Measurements from ENCODE around the gene VWA5B1. TPM values are rescaled to one million over a fixed set of nuclear protein-coding genes. Genes with fewer than 3 reads are reported as not detected.

The VWA5B1 gene
- total and polyA plus RNA-seq, 9 donors: 0.04 to 0.65 (median 0.26) TPM

DNA sequence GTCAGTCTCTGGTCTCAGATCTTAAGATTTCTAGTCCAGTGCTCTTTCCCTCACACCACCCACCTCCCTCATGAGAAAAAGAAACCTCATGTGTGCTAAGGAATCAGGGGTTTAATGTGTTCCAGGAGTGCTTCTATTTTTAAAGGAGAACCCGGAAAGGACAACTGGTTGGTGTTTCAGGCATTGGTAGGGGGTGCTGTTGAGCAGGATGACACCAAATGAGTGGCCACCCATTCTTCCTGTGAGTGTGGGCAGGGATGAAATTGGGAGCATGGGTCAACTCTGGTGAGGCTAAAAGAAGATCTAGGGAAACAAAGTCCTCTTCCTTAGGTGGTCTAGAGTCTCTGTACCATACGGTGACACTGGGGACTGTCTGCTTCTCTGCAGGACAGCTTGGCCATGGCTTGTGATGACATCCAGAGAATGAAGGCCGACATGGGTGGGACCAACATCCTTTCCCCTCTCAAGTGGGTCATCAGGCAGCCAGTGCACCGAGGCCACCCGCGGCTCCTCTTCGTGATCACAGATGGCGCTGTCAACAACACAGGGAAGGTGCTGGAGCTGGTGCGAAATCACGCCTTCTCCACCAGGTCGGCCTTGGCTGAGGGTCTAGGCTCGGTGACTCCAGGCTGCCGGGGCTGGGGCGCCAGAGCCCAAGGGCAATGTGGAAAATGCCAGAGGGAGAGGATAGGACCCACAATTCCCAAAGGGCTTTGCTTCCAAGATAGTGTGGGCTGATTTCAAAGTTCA lies 39.3 kb downstream of the VWA5B1 start:
- Histone ChIP-seq H3K4me1 (ENCODE audit: control insufficient read depth, insufficient read depth, low read length) (peaks cover 18% of the 10 kb centered on the region), H3K27me3 (ENCODE audit: control insufficient read depth, insufficient read depth, low read length) (peaks cover 2% of the 10 kb centered on the region), H3K9me3 (replicated peaks; ENCODE audit: control insufficient read depth, low read depth, low read length) (no peaks in the 10 kb centered on the region), H3K36me3 (ENCODE audit: control insufficient read depth, insufficient read depth, low read length) (no peaks in the 10 kb centered on the region), H3K27ac (ENCODE audit: low read length) (no peak overlapping the region), H3K4me3 (ENCODE audit: low read length) (no peak overlapping the region)
- DNase-seq: no peak
- WGBS (ENCODE audit: insufficient coverage): 85% methylated on average over 14 of the region's 14 CpGs

GRCh38 chr1:20334103-20334502 lies 43.4 kb downstream of the VWA5B1 start:
- H3K4me1 ChIP-seq (ENCODE audit: control insufficient read depth, insufficient read depth, low read length): no peaks in the 10 kb centered on the region
- no peak for DNase-seq
- no peak overlapping the region for H3K27ac ChIP-seq (ENCODE audit: low read length)
- no CpG with 5 or more reads among the region's 5 CpGs for WGBS (ENCODE audit: insufficient coverage)
- no peaks in the 10 kb centered on the region for H3K9me3 ChIP-seq (replicated peaks; ENCODE audit: control insufficient read depth, low read depth, low read length)
- H3K4me3 ChIP-seq (ENCODE audit: low read length): no peak overlapping the region
- H3K36me3 ChIP-seq (ENCODE audit: control insufficient read depth, insufficient read depth, low read length): no peaks in the 10 kb centered on the region
- H3K27me3 ChIP-seq (ENCODE audit: control insufficient read depth, insufficient read depth, low read length): peaks cover 2% of the 10 kb centered on the region

- Histone ChIP-seq H3K36me3 (ENCODE audit: control insufficient read depth, insufficient read depth, low read length) (no peaks in the 10 kb centered on the region), H3K27me3 (ENCODE audit: control insufficient read depth, insufficient read depth, low read length) (peaks cover 2% of the 10 kb centered on the region), H3K4me3 (ENCODE audit: low read length) (no peak overlapping the region), H3K4me1 (ENCODE audit: control insufficient read depth, insufficient read depth, low read length) (no peaks in the 10 kb centered on the region), H3K27ac (ENCODE audit: low read length) (no peak overlapping the region), H3K9me3 (replicated peaks; ENCODE audit: control insufficient read depth, low read depth, low read length) (no peaks in the 10 kb centered on the region)
- no peak for DNase-seq
- 85% methylated on average over 10 of the region's 13 CpGs for WGBS (ENCODE audit: insufficient coverage)
Measured at GRCh38 chr1:20336105-20336605, 45.5 kb downstream of the VWA5B1 start.

DNA sequence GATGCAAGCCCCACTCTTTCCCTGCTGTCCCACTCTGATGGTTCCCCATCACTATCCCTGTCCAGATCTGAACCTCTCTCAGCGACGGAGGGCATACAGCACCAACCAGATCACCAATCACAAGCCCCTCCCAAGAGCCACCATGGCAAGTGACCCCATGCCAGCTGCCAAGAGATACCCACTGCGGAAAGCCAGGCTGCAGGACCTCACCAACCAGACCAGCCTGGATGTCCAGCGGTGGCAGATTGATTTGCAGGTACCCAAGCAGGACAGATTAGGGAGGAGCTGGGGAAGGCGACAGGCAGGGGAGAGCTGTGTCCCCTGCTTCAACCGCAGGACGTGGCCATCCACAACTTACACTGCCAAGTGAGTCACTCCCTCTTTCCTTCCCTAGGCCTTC lies 46.9 kb downstream of the VWA5B1 start:
- H3K4me3 ChIP-seq (ENCODE audit: low read length): no peak overlapping the region
- WGBS (ENCODE audit: insufficient coverage): 82% methylated on average over 6 of the region's 7 CpGs
- H3K9me3 ChIP-seq (replicated peaks; ENCODE audit: control insufficient read depth, low read depth, low read length): no peaks in the 10 kb centered on the region
- no peak for DNase-seq
- H3K27me3 ChIP-seq (ENCODE audit: control insufficient read depth, insufficient read depth, low read length): peaks cover 5% of the 10 kb centered on the region
- H3K27ac ChIP-seq (ENCODE audit: low read length): no peak overlapping the region
- peaks cover 4% of the 10 kb centered on the region for H3K4me1 ChIP-seq (ENCODE audit: control insufficient read depth, insufficient read depth, low read length)
- no peaks in the 10 kb centered on the region for H3K36me3 ChIP-seq (ENCODE audit: control insufficient read depth, insufficient read depth, low read length)

GRCh38 chr1:20339811-20340457 lies 49.3 kb downstream of the VWA5B1 start:
- WGBS (ENCODE audit: insufficient coverage): 65% methylated on average over 5 of the region's 9 CpGs
- Histone ChIP-seq H3K4me1 (ENCODE audit: control insufficient read depth, insufficient read depth, low read length) (peaks cover 13% of the 10 kb centered on the region), H3K27ac (ENCODE audit: low read length) (no peak overlapping the region), H3K9me3 (replicated peaks; ENCODE audit: control insufficient read depth, low read depth, low read length) (no peaks in the 10 kb centered on the region), H3K36me3 (ENCODE audit: control insufficient read depth, insufficient read depth, low read length) (no peaks in the 10 kb centered on the region), H3K4me3 (ENCODE audit: low read length) (no peak overlapping the region), H3K27me3 (ENCODE audit: control insufficient read depth, insufficient read depth, low read length) (peaks cover 20% of the 10 kb centered on the region)
- DNase-seq: no peak

DNA sequence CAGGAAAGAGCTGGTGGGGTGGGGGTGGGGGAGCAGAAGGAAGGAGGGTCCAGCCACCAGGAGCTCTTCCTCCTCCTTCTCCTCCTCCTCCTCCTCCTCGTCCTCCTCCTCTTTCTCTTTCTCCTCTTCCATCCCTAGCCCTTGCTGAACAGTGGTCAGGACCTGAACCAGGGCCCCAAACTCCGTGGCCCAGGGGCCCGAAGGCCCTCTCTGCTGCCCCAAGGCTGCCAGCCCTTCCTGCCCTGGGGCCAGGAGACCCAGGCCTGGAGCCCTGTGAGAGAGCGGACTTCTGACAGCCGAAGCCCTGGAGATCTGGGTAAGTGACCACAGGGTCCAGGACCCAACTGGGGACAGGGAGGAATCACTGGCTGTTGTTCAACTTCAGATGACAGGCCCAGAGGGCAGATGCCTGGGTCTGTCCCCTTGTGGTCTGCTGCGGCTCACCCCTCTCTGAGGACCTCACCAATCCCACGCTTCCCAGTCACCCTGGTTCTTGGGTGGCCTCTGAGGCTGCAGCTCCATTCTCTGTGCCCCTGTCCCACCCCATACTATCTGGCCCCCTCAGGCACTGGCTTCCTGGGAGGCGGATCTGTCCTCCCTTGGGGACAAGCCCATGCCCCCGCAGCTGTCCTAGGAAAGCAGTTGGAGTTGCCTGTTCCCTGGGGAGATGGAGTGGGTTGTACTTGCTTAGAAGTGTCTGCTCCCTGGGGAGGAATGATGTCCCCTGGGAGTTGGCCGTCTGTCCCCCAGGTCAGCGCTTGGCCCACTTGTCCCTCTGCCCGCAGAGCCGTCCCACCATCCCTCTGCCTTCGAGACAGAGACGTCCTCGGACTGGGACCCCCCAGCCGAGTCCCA lies 51.8 kb downstream of the VWA5B1 start:
- Histone ChIP-seq H3K27me3 (ENCODE audit: control insufficient read depth, insufficient read depth, low read length) (peaks cover 20% of the 10 kb centered on the region), H3K36me3 (ENCODE audit: control insufficient read depth, insufficient read depth, low read length) (no peaks in the 10 kb centered on the region), H3K27ac (ENCODE audit: low read length) (no peak overlapping the region), H3K4me3 (ENCODE audit: low read length) (no peak overlapping the region), H3K4me1 (ENCODE audit: control insufficient read depth, insufficient read depth, low read length) (peaks cover 13% of the 10 kb centered on the region), H3K9me3 (replicated peaks; ENCODE audit: control insufficient read depth, low read depth, low read length) (no peaks in the 10 kb centered on the region)
- DNase-seq: no peak
- WGBS (ENCODE audit: insufficient coverage): 55% methylated on average over 11 of the region's 17 CpGs

GRCh38 chr1:20343149-20343937 lies 52.7 kb downstream of the VWA5B1 start:
- Histone ChIP-seq H3K4me3 (ENCODE audit: low read length) (no peak overlapping the region), H3K27ac (ENCODE audit: low read length) (no peak overlapping the region), H3K27me3 (ENCODE audit: control insufficient read depth, insufficient read depth, low read length) (peaks cover 20% of the 10 kb centered on the region), H3K9me3 (replicated peaks; ENCODE audit: control insufficient read depth, low read depth, low read length) (no peaks in the 10 kb centered on the region), H3K4me1 (ENCODE audit: control insufficient read depth, insufficient read depth, low read length) (peaks cover 13% of the 10 kb centered on the region), H3K36me3 (ENCODE audit: control insufficient read depth, insufficient read depth, low read length) (no peaks in the 10 kb centered on the region)
- 3% methylated on average over 42 of the region's 59 CpGs for WGBS (ENCODE audit: insufficient coverage)
- peak; percentile 21 for DNase-seq

GRCh38 chr1:20343938-20344302 lies 53.2 kb downstream of the VWA5B1 start:
- WGBS (ENCODE audit: insufficient coverage): 13% methylated on average over 10 of the region's 10 CpGs
- peaks cover 20% of the 10 kb centered on the region for H3K27me3 ChIP-seq (ENCODE audit: control insufficient read depth, insufficient read depth, low read length)
- H3K27ac ChIP-seq (ENCODE audit: low read length): no peak overlapping the region
- no peak overlapping the region for H3K4me3 ChIP-seq (ENCODE audit: low read length)
- no peak for DNase-seq
- H3K4me1 ChIP-seq (ENCODE audit: control insufficient read depth, insufficient read depth, low read length): peaks cover 13% of the 10 kb centered on the region
- H3K9me3 ChIP-seq (replicated peaks; ENCODE audit: control insufficient read depth, low read depth, low read length): no peaks in the 10 kb centered on the region
- H3K36me3 ChIP-seq (ENCODE audit: control insufficient read depth, insufficient read depth, low read length): no peaks in the 10 kb centered on the region

DNA sequence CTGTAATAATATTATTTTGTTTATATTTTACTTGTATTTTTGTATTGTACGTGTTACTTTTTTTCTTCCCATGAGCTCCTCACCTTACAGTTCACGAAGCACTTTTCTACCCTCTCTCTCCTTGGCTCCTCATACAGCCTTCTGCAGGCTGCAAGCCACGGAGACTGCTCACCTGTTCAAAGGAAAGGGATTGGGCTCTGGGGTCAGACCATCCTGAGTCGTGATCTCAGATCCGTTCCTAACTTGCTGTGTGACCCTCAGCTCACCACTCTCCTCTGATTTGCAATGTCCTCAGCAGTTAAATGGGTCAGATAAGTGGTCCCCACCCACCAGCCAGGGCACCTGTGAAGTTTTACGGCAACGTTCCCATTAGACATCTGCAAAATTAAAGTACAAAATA lies 54.1 kb downstream of the VWA5B1 start:
- DNase-seq: no peak
- Histone ChIP-seq H3K4me1 (ENCODE audit: control insufficient read depth, insufficient read depth, low read length) (peaks cover 13% of the 10 kb centered on the region), H3K36me3 (ENCODE audit: control insufficient read depth, insufficient read depth, low read length) (no peaks in the 10 kb centered on the region), H3K27me3 (ENCODE audit: control insufficient read depth, insufficient read depth, low read length) (peaks cover 20% of the 10 kb centered on the region), H3K9me3 (replicated peaks; ENCODE audit: control insufficient read depth, low read depth, low read length) (no peaks in the 10 kb centered on the region), H3K27ac (ENCODE audit: low read length) (no peak overlapping the region), H3K4me3 (ENCODE audit: low read length) (no peak overlapping the region)
- WGBS (ENCODE audit: insufficient coverage): 25% methylated on average over 3 of the region's 7 CpGs
